ENCODE results near the gene SNUPN.

DNA sequence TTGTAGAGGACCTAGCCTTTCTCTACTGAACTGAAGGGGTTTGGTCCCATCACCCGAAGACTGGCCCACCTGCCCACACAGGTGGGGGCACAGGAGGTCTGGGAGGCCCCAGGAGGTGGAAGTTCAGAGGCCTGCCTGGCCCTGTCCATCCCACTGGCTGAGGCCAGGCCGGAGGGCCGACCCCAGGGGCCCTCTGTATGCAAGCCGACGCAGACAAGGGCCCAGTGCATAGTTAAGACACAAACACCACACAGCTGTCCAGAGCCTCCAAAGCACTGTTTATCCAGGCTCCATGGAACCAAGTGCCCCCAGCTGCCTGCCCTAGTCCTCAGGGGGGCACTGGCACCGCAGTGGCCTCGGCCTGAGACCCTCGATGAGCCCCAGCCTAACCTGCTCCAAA, 48.8 kb upstream of the SNUPN start:
- TF ChIP-seq, protein P1, sequence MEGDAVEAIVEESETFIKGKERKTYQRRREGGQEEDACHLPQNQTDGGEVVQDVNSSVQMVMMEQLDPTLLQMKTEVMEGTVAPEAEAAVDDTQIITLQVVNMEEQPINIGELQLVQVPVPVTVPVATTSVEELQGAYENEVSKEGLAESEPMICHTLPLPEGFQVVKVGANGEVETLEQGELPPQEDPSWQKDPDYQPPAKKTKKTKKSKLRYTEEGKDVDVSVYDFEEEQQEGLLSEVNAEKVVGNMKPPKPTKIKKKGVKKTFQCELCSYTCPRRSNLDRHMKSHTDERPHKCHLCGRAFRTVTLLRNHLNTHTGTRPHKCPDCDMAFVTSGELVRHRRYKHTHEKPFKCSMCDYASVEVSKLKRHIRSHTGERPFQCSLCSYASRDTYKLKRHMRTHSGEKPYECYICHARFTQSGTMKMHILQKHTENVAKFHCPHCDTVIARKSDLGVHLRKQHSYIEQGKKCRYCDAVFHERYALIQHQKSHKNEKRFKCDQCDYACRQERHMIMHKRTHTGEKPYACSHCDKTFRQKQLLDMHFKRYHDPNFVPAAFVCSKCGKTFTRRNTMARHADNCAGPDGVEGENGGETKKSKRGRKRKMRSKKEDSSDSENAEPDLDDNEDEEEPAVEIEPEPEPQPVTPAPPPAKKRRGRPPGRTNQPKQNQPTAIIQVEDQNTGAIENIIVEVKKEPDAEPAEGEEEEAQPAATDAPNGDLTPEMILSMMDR (IDR thresholded peaks at IDR 0.05; ENCODE audit: poor library complexity): no peak
- TF ChIP-seq EZH2phosphoT487 (IDR thresholded peaks at IDR 0.05; ENCODE audit: low read depth, severe bottlenecking, unreplicated experiment) (no peak), EZH2 (IDR thresholded peaks at IDR 0.05; ENCODE audit: borderline replicate concordance) (no peak)

Measured in hepatocyte (in vitro differentiated cells).